HG02759 (cell line): ENCODE data around the gene FBLN1.

ENCODE experiments used
- ATAC-seq: cut with Tn5 transposase; IDR thresholded peaks from one replicate; pipeline ENCODE4 v1.9.1; 2021; ENCODE audit warnings: mild to moderate bottlenecking, moderate library complexity; ENCODE audit not compliant: unreplicated experiment

FBLN1 gene

GRCh38 chr22:45503816-45504372 is 1.2 kb downstream of the FBLN1 start:
- no peak for ATAC-seq

- ATAC-seq = no peak
Observed at GRCh38 chr22:45504373-45505341, 2.0 kb downstream of the FBLN1 start.

GRCh38 chr22:45505991-45506747 is 3.5 kb downstream of the FBLN1 start:
- no peak for ATAC-seq

GRCh38 chr22:45506816-45507360 is 4.2 kb downstream of the FBLN1 start:
- no peak for ATAC-seq

DNA sequence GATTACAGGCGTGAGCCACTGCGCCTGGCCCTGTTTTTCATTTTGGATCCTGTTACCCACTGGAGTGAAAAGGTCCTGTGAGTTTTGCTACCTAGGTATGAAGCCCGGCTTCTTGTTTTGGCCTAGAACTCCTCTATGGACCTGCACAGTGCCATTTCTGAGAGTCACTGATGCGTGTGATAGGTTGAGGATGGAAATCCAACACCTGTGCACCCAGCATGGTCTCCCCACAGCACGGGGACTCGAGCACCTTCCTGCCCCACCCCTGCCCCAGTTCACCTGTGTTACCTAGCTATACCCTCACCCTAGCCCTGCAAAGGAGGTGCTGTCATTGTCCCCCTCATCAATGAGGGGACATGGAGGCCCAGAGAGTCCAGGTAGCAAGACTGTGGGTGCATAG is 5.1 kb downstream of the FBLN1 start:
- no peak for ATAC-seq

DNA sequence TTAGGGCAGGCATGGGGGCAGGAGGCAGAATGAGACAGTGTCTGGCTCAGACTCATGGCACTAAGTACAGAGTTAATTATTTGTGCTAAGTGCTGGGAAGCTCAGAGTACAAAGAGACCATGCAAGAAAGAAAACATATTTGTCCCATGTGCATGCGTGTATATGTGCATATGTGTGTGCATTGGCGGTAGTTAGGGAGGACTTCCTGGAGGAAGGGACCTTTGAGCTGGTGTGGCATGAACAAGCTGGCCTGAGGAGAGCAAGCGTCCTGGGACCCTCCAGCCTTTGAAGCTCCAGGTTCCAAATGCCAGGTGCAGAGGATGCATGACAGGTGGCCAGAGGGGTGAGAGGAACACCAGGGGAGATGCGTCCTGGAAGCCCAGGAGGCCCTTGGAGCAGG is 6.1 kb downstream of the FBLN1 start:
- no peak for ATAC-seq

DNA sequence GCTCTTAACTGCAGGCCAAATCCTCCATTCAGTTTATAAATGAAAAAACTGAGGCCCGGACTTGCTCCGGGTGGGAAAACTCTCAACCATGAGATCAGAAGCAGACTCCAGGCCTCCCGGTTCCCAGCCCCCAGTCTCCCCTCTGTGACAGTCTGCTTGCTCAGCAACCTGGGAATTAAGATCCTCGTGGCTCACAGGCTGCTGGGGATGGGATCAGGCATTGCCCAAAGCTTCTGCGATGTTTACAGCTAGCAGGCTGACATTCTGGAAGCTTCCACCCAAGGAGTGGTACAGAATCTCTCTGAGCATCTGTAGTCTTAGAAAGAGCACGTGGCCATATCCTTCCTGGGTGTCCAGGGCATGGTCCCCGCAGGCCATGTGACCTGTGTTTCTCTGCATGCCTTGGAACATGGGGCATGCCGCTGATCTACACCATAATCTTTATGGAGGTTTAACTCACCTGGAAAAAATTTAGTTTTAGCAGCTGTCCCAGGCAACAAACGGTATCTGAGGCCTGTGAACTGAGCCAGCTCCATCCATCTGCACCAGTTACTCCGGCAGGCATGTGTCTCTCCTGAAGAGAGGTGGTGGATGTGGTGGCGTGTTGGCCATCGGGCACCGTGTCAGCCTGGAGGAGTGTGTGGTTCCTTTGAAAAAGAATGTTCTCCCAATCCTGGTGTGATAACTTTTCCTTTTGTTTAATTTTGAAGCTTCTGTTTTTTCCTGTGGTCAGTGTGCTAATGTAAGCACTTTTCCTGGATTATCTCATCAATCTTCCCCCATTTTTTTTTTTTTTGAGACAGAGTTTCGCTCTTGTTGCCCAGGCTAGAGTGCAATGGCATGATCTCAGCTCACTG is 7.9 kb downstream of the FBLN1 start:
- no peak for ATAC-seq

DNA sequence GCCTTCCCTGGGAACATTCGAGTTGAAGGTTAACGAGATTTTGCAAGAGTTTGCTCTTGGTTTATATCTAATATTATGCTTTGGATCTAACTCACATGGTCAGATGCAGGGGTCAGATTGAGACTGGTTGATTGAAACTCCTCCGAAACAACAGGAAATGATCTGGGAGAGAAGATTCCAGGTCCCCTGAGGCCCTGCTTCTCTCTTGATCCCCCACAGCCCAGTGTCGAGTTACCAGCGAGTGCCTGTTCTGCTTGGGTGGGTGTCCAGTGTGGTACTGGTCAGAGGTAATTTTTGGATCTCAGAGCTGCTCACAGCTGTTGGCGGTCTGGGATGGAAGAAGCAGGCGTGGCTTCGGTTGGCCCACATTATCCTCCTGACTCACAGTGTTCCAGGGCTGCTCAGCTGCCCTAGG is 9.2 kb downstream of the FBLN1 start:
- ATAC-seq = no peak

- no peak for ATAC-seq
Observed at GRCh38 chr22:45512363-45512762, 9.7 kb downstream of the FBLN1 start.

DNA sequence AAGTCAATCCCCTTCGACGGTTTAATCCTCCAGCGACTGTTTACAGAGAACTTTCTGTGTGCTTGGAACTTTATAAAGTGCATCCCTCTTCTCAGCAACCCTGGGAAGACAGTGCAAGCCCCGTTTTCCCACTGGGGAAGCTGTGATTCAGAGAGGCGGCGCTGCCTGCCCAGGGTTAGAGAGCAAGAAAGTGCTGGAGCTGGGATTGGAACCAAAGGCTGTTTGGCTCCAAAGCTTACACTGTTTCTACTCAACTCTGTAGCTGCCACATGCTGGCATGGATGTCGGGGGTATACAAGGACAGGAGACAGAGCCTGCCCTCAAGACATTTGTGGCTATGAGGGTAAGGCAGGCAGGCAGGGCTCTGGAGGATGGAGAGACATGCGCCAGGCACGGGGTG is 13.0 kb downstream of the FBLN1 start:
- ATAC-seq = no peak

- no peak for ATAC-seq
Observed at GRCh38 chr22:45516163-45516562, 13.5 kb downstream of the FBLN1 start.

- no peak for ATAC-seq
Observed at GRCh38 chr22:45516923-45517675, 14.4 kb downstream of the FBLN1 start.

DNA sequence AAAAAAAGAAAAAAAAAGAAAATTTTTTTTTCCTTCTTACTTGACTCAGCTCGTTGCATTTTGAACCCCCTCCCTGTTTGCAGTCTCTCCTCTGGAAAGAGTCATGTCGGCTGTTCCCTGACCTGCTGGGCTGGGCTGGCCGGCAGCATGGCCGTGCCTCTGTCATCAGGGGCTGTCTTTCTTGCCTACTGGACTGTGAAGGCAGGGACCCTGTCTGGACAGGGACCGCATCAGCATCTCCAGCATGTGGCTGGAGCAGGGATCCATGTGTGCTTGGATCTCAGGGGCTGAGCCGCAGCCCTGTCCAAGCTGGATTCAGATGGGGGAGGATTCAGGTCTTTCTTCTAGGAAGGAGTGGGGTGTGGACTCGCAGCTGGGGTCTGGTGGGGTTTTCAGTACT is 15.5 kb downstream of the FBLN1 start:
- ATAC-seq = no peak

GRCh38 chr22:45518580-45518991 is 15.9 kb downstream of the FBLN1 start:
- ATAC-seq = no peak

DNA sequence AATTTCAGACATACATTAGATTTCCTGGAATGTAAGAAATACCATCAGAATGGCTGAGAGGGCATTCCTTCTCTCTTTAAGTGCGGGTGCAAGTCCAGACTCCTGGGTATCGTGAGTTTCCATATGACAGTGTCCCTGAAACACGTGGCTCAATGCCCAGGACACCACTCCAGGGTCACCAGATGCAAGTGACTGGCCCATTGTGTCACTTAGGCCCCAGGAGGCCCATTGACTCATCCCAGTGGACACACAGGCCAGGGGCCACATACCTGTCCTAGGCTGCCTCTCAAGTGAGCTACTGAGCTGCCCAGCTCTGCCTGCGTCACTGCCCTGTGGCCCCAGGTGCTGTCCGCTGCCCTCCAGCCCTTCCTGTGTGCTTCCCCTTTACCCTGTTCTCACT is 18.5 kb downstream of the FBLN1 start:
- no peak for ATAC-seq

DNA sequence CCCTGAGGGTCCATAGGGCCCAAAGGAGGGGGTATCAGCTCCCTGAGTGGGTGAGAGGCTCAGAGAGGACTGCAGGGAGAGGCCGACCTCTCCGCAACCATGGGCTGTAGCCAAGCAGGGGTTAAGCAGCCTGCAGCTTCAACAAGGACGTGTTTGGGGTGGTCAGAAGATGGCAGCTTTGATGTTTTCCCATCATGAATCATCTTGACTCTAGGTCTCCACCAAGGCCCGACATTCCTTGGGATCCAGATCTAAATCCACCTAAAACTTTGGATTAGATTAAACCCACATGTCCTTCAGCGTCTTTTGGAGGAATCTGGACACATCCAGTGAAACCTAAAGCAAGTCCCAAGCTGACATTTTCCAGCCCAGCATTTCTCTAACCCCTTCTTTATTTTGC is 19.8 kb downstream of the FBLN1 start:
- no peak for ATAC-seq

GRCh38 chr22:45524157-45524556 is 21.5 kb downstream of the FBLN1 start:
- ATAC-seq = no peak

DNA sequence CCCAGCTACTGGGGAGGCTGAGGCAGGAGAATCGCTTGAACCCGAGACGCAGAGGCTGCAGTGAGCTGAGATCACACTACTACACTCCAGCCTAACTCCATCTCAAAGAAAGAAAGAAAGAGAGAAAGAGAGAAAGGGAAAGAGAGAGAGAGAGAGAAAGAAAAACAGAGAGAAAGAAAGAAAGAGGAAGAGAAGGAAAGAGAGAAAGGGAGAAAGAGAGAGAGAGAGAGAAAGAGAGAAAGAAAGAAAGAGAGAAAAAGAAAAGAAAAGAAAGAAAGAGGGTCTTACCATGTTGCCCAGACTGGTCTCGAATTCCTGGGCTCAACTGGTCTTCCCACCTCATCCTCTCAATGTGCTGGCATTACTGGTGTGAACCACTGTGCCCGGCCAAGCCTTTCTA is 22.3 kb downstream of the FBLN1 start:
- ATAC-seq = no peak

DNA sequence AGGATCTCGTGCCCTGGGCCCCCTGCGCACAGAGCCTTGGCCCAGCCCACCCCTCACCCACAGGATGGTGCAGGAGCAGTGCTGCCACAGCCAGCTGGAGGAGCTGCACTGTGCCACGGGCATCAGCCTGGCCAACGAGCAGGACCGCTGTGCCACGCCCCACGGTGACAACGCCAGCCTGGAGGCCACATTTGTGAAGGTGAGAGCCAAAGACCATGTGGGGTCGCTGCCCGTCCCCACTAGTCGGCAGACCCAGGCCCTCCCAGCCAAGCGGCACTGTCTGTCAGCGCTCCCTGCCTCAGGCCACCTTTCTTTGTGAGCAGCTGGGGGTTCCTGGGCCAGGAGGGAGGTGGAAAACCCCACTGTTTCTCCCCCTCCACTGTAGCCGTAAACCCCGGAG is 22.8 kb downstream of the FBLN1 start:
- ATAC-seq = no peak

GRCh38 chr22:45526281-45526680 is 23.6 kb downstream of the FBLN1 start:
- no peak for ATAC-seq
